ENCODE results near the gene SNAPC4.

Gene SNAPC4, protein sequence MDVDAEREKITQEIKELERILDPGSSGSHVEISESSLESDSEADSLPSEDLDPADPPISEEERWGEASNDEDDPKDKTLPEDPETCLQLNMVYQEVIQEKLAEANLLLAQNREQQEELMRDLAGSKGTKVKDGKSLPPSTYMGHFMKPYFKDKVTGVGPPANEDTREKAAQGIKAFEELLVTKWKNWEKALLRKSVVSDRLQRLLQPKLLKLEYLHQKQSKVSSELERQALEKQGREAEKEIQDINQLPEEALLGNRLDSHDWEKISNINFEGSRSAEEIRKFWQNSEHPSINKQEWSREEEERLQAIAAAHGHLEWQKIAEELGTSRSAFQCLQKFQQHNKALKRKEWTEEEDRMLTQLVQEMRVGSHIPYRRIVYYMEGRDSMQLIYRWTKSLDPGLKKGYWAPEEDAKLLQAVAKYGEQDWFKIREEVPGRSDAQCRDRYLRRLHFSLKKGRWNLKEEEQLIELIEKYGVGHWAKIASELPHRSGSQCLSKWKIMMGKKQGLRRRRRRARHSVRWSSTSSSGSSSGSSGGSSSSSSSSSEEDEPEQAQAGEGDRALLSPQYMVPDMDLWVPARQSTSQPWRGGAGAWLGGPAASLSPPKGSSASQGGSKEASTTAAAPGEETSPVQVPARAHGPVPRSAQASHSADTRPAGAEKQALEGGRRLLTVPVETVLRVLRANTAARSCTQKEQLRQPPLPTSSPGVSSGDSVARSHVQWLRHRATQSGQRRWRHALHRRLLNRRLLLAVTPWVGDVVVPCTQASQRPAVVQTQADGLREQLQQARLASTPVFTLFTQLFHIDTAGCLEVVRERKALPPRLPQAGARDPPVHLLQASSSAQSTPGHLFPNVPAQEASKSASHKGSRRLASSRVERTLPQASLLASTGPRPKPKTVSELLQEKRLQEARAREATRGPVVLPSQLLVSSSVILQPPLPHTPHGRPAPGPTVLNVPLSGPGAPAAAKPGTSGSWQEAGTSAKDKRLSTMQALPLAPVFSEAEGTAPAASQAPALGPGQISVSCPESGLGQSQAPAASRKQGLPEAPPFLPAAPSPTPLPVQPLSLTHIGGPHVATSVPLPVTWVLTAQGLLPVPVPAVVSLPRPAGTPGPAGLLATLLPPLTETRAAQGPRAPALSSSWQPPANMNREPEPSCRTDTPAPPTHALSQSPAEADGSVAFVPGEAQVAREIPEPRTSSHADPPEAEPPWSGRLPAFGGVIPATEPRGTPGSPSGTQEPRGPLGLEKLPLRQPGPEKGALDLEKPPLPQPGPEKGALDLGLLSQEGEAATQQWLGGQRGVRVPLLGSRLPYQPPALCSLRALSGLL (N-terminal part only)

DNA sequence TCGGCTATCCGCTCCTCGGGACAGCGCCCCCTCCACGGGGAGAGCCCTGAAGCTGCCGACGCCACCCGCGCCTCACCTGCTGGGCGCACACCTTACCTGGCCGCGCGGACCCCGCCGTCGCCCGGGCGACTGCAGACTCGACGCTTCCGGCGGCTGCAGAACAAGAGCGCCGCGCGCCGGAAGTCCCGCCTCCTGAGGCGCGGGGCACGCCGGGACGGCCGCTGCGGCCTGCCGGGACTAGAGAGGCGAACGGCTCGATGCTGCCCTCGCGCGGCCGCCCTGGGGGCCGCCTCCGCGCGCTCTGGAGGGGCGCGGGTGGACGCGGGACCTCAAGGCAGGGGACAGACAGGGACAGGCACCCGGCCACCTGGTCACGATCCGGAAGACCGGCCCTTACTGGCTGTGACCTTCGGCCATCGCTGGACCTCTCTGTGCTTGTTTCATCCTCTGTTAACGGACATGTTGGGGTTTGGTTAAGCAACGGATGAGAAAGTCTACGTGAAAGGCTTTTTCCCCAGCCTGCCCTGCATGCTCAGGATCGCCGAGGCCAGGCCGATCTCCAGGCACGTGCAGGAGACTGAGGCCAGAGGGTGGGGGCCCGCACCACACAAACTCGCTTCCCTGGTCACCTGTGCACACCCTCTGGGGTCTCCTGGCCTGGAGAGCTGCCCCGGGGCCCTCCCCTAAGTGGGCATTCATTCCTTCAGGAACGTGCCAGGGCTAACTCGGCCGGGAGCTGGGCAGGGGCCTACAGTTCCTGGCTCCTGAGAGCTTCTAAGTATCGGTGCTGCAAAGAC is at the start of gene SNAPC4:
TSS of gene SNAPC4 (minus strand) at position 133 of the 797 bp plus-strand sequence. CDS start 1,742 bp downstream, outside the sequence.
- TF ChIP-seq, protein P1, sequence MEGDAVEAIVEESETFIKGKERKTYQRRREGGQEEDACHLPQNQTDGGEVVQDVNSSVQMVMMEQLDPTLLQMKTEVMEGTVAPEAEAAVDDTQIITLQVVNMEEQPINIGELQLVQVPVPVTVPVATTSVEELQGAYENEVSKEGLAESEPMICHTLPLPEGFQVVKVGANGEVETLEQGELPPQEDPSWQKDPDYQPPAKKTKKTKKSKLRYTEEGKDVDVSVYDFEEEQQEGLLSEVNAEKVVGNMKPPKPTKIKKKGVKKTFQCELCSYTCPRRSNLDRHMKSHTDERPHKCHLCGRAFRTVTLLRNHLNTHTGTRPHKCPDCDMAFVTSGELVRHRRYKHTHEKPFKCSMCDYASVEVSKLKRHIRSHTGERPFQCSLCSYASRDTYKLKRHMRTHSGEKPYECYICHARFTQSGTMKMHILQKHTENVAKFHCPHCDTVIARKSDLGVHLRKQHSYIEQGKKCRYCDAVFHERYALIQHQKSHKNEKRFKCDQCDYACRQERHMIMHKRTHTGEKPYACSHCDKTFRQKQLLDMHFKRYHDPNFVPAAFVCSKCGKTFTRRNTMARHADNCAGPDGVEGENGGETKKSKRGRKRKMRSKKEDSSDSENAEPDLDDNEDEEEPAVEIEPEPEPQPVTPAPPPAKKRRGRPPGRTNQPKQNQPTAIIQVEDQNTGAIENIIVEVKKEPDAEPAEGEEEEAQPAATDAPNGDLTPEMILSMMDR (IDR thresholded peaks at IDR 0.05), result peak; percentile 98

DNA sequence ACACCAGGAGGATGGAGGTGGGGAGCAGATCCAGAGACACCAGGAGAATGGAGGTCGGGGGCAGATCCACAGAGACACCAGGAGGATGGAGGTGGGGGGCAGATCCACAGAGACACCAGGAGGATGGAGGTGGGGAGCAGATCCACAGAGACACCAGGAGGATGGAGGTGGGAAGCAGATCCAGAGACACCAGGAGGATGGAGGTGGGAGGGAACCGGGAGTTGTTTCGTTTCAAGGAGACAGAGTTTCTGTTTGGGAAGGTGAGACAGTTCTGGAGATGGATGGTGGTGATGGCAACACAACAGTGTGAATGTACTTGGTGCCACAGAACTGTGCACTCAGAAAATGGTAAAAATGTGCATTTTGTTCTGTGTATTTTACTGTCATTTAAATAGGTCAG is 48.7 kb upstream of the SNAPC4 start:
- TF ChIP-seq, protein P1 (IDR thresholded peaks at IDR 0.05), result no peak

DNA sequence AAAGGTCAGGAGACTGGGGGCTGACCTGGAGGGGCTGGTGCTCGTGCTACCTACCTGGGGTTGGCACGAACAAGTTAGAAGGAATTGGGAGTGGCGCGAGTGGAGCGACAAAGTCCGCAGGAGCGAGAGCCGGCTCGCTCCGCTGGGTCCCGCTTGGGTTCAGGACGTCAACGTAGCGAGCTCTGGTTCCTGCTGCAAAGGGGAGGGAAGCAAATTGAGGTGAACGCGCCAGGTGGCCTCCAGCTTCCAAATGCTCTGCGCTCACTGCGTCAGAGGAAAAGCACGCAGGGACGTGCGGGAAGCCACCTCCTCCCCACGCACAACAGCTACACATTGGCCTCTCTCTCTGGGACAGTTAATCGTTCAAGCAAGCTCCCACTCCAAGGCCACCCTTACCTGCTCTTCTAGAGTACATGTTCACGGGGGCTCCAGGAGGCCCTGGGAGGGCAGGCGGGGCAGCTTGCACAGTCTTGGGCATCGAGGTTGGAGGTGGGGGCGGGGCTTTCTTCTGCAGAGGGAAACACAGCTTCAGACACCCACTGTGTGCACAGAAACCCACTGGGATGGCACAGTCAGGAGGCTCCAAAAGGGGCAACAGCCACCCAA is 47.3 kb upstream of the SNAPC4 start:
- TF ChIP-seq, protein P1 (IDR thresholded peaks at IDR 0.05), result no peak

DNA sequence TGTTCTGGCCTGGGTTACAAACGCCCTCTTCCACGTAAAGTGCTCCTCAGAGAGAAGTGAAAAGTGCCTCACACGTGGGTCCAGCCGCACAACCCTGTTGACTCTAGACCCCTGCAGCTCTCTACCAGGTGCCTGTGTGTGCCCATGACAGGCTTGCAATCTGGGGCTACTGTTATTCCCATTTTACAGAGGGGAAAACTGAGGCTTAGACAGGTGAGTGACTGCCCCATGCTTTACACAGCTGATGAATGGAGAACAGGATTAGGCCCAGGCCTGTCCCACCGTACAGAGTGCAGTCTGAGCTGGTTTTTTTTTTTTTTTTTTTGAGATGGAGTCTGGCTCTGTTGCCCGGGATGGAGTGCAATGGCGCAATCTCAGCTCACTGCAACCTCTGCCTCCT is 45.8 kb upstream of the SNAPC4 start:
- TF ChIP-seq, protein P1 (IDR thresholded peaks at IDR 0.05), result no peak

DNA sequence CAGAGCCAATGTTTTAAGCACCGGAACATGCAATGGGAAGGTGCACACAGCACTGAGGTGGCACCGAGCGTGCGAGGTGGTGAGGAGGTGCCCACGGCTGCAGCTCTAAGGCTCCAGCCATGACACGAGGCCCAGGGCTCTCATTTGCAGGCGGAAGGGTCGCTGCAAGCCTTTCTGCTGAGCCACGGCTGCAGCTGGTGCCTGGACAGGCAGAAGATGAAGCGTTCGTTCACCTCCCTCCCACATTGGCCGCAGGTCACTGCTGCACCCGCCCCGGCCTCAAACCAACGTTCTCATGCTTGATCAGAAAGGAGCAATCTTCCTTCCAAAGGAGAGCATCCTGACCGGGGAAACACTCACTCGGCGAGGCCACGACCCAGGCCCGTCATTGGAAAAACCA is 44.1 kb upstream of the SNAPC4 start:
- TF ChIP-seq, protein P1 (IDR thresholded peaks at IDR 0.05), result no peak

DNA sequence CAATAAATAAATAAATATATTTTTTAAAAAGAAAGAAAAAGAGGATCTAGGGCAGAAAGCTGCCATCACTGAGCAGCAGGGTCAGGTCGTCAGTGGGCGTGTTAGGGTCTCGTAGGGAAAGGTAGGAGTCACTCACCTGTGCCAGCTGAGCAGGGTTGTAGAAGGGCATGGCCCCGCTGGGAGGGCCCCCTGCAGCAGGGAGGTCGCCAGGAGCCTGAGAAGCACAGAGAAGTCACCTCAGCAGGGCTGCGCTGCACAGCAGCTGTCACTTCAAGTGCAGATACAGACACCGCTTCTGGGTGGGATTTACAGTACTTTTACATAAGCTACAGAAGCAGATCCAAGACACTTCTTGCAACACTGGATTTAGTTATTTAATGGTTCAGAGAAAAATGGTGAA is 43.7 kb upstream of the SNAPC4 start:
- TF ChIP-seq, protein P1 (IDR thresholded peaks at IDR 0.05), result no peak

Measured in LNCAP (cell line).